A673 (cell line): ENCODE measurements around the gene ECI1.

Experiments
- EZH2 ChIP-seq: fragments of 200-600 bp; sonication (generic); IDR thresholded peaks from 2 replicates; pipeline ENCODE4 v1.6.1; 2017; ENCODE audit warnings: borderline replicate concordance, low read depth, mild to moderate bottlenecking, mixed read lengths, antibody characterized with exemption, low read length; ENCODE audit not compliant: poor library complexity, severe bottlenecking
- TF ChIP-seq, protein P1 (sequence below): fragments of 300-800, 200-600 bp; sonication (generic); conservative IDR thresholded peaks from 2 replicates; pipeline ENCODE4 v1.5.1; 2017; ENCODE audit warnings: low read depth, mild to moderate bottlenecking, antibody characterized with exemption, low read length, moderate library complexity, mixed read lengths

DNA sequence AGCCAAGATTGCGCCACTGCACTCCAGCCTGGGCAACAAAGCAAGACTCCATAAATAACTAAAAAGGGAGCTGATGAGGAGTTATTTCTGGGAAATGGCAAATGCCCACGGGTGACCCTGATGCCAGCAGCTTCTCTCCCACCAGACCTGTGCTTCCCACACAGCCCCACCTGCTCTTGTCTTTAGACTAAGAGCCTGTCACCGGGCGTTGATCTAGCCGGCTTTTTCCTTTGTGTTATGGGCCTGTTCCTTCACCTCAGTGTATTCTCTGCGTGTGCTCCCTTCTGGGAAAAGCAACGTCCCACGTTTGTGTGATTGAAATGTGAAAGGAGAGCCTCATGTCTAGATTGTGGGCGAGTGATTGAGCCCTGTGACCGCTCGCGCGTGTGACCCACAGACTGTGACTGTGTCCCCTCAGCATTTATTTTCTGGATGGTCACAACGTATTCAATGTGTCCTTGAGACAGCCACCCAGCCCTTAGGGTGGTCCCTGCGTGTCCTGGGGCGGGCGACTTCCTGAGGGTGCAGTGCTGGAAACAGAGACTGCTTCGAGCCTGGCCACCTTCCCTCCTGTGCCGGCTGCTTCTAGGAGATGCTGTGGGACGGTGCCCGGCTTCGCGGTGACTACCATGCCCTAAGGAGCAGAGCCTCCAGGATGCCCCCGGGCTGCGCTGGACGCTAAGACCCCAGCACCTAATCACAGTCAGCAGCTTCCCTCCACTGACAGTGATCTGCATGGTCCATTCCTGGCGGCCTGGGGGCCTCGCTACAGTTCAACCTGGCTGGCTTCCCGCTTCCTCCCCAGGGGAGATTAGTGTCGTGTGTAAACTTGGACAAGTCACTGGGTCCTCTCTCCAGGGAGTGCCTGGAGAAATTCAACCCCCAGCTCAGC, 24.3 kb upstream of the ECI1 start:
- TF ChIP-seq, protein P1, sequence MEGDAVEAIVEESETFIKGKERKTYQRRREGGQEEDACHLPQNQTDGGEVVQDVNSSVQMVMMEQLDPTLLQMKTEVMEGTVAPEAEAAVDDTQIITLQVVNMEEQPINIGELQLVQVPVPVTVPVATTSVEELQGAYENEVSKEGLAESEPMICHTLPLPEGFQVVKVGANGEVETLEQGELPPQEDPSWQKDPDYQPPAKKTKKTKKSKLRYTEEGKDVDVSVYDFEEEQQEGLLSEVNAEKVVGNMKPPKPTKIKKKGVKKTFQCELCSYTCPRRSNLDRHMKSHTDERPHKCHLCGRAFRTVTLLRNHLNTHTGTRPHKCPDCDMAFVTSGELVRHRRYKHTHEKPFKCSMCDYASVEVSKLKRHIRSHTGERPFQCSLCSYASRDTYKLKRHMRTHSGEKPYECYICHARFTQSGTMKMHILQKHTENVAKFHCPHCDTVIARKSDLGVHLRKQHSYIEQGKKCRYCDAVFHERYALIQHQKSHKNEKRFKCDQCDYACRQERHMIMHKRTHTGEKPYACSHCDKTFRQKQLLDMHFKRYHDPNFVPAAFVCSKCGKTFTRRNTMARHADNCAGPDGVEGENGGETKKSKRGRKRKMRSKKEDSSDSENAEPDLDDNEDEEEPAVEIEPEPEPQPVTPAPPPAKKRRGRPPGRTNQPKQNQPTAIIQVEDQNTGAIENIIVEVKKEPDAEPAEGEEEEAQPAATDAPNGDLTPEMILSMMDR = no peak
- TF ChIP-seq EZH2 = no peak
